NT2/D1 (cell line): ENCODE measurements around the gene CLIP4.

Experiments used
- DNase-seq: peaks from one replicate; pipeline ENCODE4 v3.0.0-alpha.2; 2011; ENCODE audit warnings: low read depth, low spot score
- H3K27me3 ChIP-seq: 2 replicates; pipeline ENCODE4 v1.6.0; 2011; ENCODE audit warnings: mild to moderate bottlenecking; ENCODE audit not compliant: insufficient read length, insufficient read depth
- H3K36me3 ChIP-seq: 2 replicates; pipeline ENCODE4 v1.6.1; 2011; ENCODE audit warnings: mild to moderate bottlenecking, low read length, mixed read lengths; ENCODE audit not compliant: insufficient read depth, insufficient read length
- H3K4me1 ChIP-seq: 2 replicates; pipeline ENCODE4 v1.5.1; 2011; ENCODE audit not compliant: insufficient read depth, insufficient read length
- H3K4me3 ChIP-seq: 2 replicates; pipeline ENCODE4 v1.5.1; 2011; ENCODE audit warnings: low read depth; ENCODE audit not compliant: insufficient read length
- H3K9ac ChIP-seq: 2 replicates; pipeline ENCODE4 v1.6.0; 2011; ENCODE audit warnings: low read depth; ENCODE audit not compliant: insufficient read length
- H3K9me3 ChIP-seq: 2 replicates; pipeline ENCODE4 v1.5.1; 2011; ENCODE audit warnings: mild to moderate bottlenecking, low read length; ENCODE audit not compliant: insufficient read depth
- SUZ12 ChIP-seq: IDR thresholded peaks from 2 replicates; pipeline ENCODE4 v1.6.1; 2011; ENCODE audit not compliant: insufficient read length, insufficient read depth; ENCODE audit errors: extremely low read depth
- YY1 ChIP-seq: IDR thresholded peaks from 2 replicates; pipeline ENCODE4 v1.6.1; 2011; ENCODE audit not compliant: insufficient read length, insufficient read depth
- ZNF274 ChIP-seq: IDR thresholded peaks from 2 replicates; pipeline ENCODE4 v1.6.1; 2011; ENCODE audit warnings: mild to moderate bottlenecking, low read depth, low read length

Gene CLIP4

DNA sequence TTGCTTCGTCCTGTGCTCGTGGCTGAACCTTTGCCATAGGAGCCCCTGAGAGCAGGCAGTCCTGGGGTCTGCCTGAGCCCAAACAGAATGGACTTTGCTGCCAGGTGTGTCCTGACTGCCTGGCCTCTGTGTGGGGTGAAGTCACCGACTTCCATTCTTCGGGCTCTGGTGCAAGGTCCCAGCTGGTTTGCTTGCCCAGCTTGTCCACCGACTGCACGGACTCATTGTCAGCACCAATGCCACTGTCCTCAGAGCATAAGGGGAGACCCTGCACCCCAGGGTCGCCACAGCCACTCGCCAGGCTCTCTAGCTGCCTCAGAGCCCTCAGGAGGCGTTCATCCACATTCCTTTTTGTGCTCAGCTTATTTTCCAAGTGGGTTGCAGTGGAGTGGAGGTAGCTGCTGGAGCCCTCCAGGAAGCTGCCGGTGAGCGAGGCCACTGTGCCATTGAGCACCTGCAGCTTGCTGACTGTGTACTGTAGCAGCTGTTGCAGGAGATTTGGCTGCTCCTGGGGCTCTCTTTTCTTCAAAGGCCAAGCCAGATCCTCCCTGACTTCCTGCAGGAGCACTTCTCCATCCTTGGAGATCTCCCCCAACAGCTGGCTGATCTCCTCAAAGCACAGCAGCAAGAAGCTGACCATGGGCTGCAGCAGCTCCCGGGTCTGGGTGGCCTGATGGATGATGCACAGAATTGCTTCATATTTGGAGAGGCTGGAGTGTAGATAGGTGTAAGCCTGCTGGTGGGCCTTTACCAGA lies 42.1 kb upstream of the CLIP4 start:
- DNase-seq, result no peak
- Histone ChIP-seq H3K4me3 (no peak overlapping the region), H3K9ac (no peak overlapping the region), H3K4me1 (no peaks in the 10 kb centered on the region), H3K27me3 (no peaks in the 10 kb centered on the region), H3K9me3 (no peaks in the 10 kb centered on the region), H3K36me3 (no peaks in the 10 kb centered on the region)
- TF ChIP-seq SUZ12, result no peak
- TF ChIP-seq YY1, result no peak
- no peak for TF ChIP-seq ZNF274

DNA sequence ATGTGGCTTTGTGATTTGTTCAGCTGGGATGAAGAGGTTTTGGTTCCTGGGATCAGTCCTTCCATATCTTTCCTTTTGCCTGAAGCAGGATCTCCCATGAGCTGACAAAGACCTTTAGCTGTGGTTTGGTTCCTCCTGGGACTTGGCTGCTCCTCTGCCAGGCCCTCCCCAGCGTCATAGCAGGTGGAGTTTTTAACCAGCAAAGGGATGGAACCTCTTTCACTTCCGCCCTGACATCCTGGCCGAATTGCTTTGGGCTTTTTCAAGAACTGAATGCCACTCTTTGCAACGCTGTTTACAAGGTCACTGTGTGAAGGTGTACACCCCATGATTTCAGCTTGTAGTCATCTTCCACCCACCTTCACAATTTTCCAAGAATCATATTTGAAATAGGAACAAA lies 41.3 kb upstream of the CLIP4 start:
- TF ChIP-seq SUZ12 (no peak), YY1 (no peak), ZNF274 (no peak)
- no peak overlapping the region for H3K9ac ChIP-seq
- no peaks in the 10 kb centered on the region for H3K9me3 ChIP-seq
- H3K27me3 ChIP-seq, result no peaks in the 10 kb centered on the region
- H3K36me3 ChIP-seq, result no peaks in the 10 kb centered on the region
- no peak for DNase-seq
- no peak overlapping the region for H3K4me3 ChIP-seq
- H3K4me1 ChIP-seq, result no peaks in the 10 kb centered on the region

DNA sequence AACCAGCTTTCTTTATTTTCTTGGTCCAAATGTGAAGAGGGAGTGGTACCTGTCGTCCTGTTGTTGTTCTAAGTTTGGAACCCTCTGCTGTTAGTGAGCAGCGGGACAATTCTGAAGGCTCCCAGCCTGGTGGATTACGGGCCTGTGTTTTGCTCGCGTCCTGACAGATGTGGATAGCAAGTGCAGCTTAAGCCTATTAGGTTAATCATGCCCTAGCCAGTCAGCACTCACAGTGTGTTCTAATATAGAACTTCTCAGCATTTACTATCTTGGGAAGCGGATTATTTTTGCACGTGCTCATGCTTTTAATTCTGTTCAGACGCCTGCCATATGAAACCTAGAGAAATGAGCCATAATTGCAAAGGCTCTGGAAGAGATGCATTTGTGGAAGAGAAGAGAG lies 40.8 kb upstream of the CLIP4 start, which contains the start of gene PCARE:
Gene PCARE (minus strand): TSS at position 113 of the 400 bp plus-strand sequence. CDS start 262 bp downstream, outside the sequence.
- no peak for TF ChIP-seq SUZ12
- no peak for TF ChIP-seq ZNF274
- no peak for TF ChIP-seq YY1
- H3K9ac ChIP-seq, result no peak within 1 kb of the TSS
- H3K4me3 ChIP-seq, result no peak within 1 kb of the TSS
- no peak for DNase-seq
- no peaks in the 10 kb centered on the region for H3K27me3 ChIP-seq
- no peaks in the 10 kb centered on the region for H3K36me3 ChIP-seq
- peaks cover 3% of the 10 kb centered on the region; the same call in 1 of the 2 replicates for H3K9me3 ChIP-seq
- no peaks in the 10 kb centered on the region for H3K4me1 ChIP-seq

DNA sequence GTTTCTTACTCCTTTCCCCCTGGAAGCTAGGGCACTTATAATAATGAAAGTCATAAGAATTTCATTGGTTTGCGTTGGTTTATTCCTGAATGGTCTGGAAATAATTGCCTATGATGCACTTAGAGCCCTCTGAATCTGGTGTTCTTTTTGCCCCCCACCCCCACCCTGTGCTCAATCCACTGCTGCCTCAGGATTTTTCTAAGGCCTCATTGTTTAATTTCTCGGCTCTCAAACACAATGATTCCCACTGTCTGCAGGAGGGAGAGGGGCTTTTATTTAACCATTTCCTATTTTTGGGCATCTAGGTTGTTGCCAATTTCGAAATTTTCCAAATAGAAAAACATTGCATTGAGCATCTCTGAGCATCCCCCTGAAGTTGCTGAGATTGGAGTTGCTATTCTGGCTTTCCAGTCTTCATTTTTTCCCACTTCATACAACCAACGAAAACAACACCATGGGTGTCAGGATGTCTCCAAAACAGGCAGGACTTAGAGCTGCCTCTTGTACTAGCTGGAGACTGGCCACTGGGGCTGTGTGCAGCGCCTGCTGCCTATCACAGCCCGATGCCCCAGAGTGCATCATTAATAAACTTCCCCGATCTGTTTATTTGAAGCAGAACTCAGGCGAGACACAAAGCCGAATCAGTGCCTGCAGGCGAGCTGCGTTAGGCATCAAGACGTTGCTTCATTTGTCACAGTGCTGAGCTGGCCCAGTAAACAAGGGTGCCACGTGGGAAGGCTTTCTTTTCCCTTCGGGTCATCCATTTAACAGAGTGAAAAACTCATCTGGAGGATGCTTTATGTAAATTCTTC lies 39.1 kb upstream of the CLIP4 start:
- TF ChIP-seq SUZ12 (no peak), YY1 (no peak), ZNF274 (no peak)
- H3K4me1 ChIP-seq, result no peaks in the 10 kb centered on the region
- no peak overlapping the region for H3K4me3 ChIP-seq
- no peak for DNase-seq
- no peaks in the 10 kb centered on the region for H3K36me3 ChIP-seq
- H3K9me3 ChIP-seq, result peaks cover 17% of the 10 kb centered on the region; the same call in 1 of the 2 replicates
- no peaks in the 10 kb centered on the region for H3K27me3 ChIP-seq
- H3K9ac ChIP-seq, result no peak overlapping the region

DNA sequence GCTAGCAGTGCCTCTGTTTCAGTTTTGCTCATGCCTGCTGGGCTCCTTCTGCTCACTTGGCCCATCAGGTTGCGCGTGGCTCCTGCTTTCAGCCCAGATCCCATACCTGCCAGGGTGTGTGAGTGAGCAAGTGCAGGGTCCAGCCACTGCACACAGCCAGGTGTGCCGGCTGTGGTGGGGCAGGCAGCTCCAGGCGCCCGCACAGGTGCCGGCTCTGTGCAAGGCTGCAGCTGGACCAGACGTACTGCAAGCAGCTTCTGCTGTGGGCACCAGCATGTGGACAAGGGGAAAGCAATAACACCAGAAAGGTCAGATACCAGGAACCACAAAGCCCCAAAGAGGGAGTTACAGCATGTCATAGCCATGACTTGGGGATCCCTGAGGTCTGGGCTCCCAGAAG lies 35.3 kb upstream of the CLIP4 start:
- H3K9ac ChIP-seq, result no peak overlapping the region
- TF ChIP-seq ZNF274 (no peak), SUZ12 (no peak), YY1 (no peak)
- no peaks in the 10 kb centered on the region for H3K27me3 ChIP-seq
- no peak for DNase-seq
- H3K9me3 ChIP-seq, result peaks cover 17% of the 10 kb centered on the region; the same call in 1 of the 2 replicates
- H3K4me3 ChIP-seq, result no peak overlapping the region
- no peaks in the 10 kb centered on the region for H3K4me1 ChIP-seq
- H3K36me3 ChIP-seq, result no peaks in the 10 kb centered on the region

DNA sequence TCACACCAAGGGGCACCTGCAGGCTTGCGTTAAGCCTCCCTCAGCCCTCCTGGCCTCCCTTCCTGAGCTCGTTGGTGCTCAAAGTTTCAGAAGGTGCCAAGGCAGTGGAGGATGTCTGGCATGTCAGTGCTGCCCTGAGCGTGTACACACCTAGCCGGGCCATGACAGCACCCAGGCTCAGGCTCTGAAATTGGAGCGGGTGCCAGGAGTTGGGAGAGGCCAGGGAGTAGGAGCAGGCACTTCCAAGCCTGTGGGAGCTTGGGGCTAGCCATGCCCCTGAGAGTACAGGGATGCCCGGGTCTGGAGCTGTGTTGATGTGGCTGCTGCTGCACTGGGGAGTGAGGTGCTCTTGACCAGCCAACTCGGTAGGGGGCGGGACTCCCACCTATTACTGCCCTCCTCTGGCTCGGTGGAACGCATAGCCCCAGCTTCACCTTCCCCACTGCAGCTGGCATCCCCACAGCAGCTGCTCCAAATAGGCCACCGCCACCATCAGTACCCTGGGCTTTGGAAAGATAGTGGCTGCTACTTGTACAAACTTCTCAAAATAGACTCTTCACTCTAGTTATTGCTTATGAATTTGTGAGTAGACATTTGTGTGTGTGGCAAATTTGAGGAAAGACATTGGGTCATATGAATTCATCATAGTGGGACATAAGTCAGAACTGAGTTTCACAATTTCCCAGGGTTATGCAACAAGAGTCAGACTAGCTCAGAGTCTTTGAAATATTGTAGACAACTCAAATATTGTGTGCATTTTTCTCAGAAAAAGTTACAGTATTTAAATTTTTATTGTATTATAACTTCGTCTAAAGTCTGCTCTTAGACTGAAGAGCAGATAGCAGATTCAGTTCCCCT lies 34.1 kb upstream of the CLIP4 start:
- H3K27me3 ChIP-seq, result no peaks in the 10 kb centered on the region
- no peaks in the 10 kb centered on the region for H3K36me3 ChIP-seq
- H3K9ac ChIP-seq, result no peak overlapping the region
- DNase-seq, result no peak
- H3K4me3 ChIP-seq, result no peak overlapping the region
- no peak for TF ChIP-seq ZNF274
- no peak for TF ChIP-seq SUZ12
- TF ChIP-seq YY1, result no peak
- no peaks in the 10 kb centered on the region for H3K4me1 ChIP-seq
- H3K9me3 ChIP-seq, result peaks cover 17% of the 10 kb centered on the region; the same call in 1 of the 2 replicates
